ENCODE data around the gene FADS1.

- no peak for TF ChIP-seq RBM39 (IDR thresholded peaks at IDR 0.05; ENCODE audit: low read depth, low read length, poor library complexity, severe bottlenecking)
- TF ChIP-seq TARDBP (CRISPR knock-in tag; IDR thresholded peaks at IDR 0.05), result no peak
- TF ChIP-seq KAT8 (CRISPR knock-in tag; IDR thresholded peaks at IDR 0.05), result no peak
- TF ChIP-seq EZH2 (conservative IDR thresholded peaks at IDR 0.05; ENCODE audit: low read depth, low read length), result no peak
- no peak for TF ChIP-seq ZBTB8A (CRISPR knock-in tag; IDR thresholded peaks at IDR 0.05; ENCODE audit: borderline replicate concordance, low read depth)
- TF ChIP-seq RFX5 (IDR thresholded peaks at IDR 0.05; ENCODE audit: low read depth, low read length), result no peak
- no peak for TF ChIP-seq SNAPC2 (CRISPR knock-in tag; IDR thresholded peaks at IDR 0.05)
- TF ChIP-seq ZNF609 (CRISPR knock-in tag; IDR thresholded peaks at IDR 0.05; ENCODE audit: borderline replicate concordance), result no peak
- TF ChIP-seq ZHX1 (CRISPR knock-in tag; IDR thresholded peaks at IDR 0.05; ENCODE audit: low read depth), result no peak
- no peak for TF ChIP-seq SATB2 (CRISPR knock-in tag; IDR thresholded peaks at IDR 0.05)
- TF ChIP-seq JUN (CRISPR knock-in tag; IDR thresholded peaks at IDR 0.05), result no peak
Measured at GRCh38 chr11:61802605-61803004, 14.2 kb downstream of the FADS1 start.

Data from HepG2 (cell line).